Ishikawa (cell line): ENCODE measurements around the gene SMTNL2.
A peak's percentile ranks its signal among the peaks of the same experiment; 100 is the strongest.

Source experiments
- CEBPB ChIP-seq: IDR thresholded peaks from 2 replicates; pipeline ENCODE4 v1.6.1; 2012
- CREB1 ChIP-seq: IDR thresholded peaks from 2 replicates; pipeline ENCODE4 v1.6.1; 2012; ENCODE audit warnings: low read depth
- EGR1 ChIP-seq: IDR thresholded peaks from 2 replicates; pipeline ENCODE4 v1.6.1; 2012
- EP300 ChIP-seq: IDR thresholded peaks from 2 replicates; pipeline ENCODE4 v1.6.1; 2012; ENCODE audit warnings: borderline replicate concordance
- FOXM1 ChIP-seq: IDR thresholded peaks from 2 replicates; pipeline ENCODE4 v1.6.1; 2012; ENCODE audit warnings: low read depth, borderline replicate concordance
- NFIC ChIP-seq: IDR thresholded peaks from 2 replicates; pipeline ENCODE4 v1.6.1; 2012
- RAD21 ChIP-seq: IDR thresholded peaks from 2 replicates; pipeline ENCODE4 v1.6.1; 2012; ENCODE audit warnings: low read depth
- TAF1 ChIP-seq: IDR thresholded peaks from 2 replicates; pipeline ENCODE4 v1.6.1; 2012; ENCODE audit warnings: low read depth, mild to moderate bottlenecking
- TCF12 ChIP-seq: IDR thresholded peaks from 2 replicates; pipeline ENCODE4 v1.6.1; 2012; ENCODE audit warnings: low read depth
- TEAD4 ChIP-seq: IDR thresholded peaks from 2 replicates; pipeline ENCODE4 v1.6.1; 2012
- YY1 ChIP-seq: IDR thresholded peaks from 2 replicates; pipeline ENCODE4 v1.6.1; 2012; ENCODE audit warnings: low read depth
- ZBTB7A ChIP-seq: IDR thresholded peaks from 2 replicates; pipeline ENCODE4 v1.6.1; 2012; ENCODE audit warnings: low read depth
- TF ChIP-seq, protein P1 (sequence below): IDR thresholded peaks from 2 replicates; pipeline ENCODE4 v1.6.1; 2012
- TF ChIP-seq, protein P2 (sequence below): IDR thresholded peaks from 2 replicates; pipeline ENCODE4 v1.6.1; 2012
- TF ChIP-seq, protein P3 (sequence below): IDR thresholded peaks from 2 replicates; pipeline ENCODE4 v1.6.1; 2012; ENCODE audit warnings: low read depth, mild to moderate bottlenecking

SMTNL2 gene

DNA sequence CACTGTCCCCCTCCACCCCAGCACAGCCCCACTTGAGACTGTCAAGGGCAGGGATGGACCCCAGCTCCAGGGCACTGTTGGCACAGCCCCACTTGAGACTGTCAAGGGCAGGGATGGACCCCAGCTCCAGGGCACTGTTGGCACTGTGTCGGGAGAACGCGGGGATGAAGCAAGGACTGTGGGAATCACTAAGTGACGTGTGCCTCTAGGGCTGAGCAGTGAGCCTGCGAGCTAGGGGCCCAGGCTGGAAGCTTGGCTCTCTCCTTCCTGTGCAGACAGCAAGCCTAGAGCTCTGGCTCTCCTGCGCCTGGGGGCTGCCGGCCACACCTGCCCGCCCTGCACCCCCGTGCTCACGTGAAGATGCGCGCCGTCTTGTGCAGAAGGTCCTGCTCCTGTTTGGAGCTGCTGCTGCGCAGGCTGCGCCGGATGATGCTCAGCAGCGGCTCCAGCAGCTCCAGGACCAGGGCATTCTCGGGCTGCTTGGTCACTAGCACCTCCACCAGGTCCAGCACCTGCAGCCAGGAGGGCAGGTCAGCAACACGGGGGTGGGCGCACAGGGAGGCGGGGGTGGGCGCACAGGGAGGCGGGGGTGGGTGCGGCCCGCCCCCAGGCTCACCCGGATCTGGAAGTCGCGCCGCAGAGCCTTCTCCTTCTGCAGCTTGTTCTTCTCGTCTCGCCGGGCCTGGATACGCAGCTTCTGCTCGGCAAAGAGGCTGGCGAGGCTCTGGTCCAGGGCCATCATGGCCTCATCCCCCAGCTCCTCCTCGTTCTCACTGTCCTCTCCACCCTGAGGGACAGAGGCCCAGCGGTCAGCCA, 40.0 kb upstream of the SMTNL2 start:
- TF ChIP-seq, protein P1, sequence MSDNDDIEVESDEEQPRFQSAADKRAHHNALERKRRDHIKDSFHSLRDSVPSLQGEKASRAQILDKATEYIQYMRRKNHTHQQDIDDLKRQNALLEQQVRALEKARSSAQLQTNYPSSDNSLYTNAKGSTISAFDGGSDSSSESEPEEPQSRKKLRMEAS, result no peak
- TF ChIP-seq EP300, result no peak
- TF ChIP-seq, protein P2, sequence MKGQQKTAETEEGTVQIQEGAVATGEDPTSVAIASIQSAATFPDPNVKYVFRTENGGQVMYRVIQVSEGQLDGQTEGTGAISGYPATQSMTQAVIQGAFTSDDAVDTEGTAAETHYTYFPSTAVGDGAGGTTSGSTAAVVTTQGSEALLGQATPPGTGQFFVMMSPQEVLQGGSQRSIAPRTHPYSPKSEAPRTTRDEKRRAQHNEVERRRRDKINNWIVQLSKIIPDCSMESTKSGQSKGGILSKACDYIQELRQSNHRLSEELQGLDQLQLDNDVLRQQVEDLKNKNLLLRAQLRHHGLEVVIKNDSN, result no peak

DNA sequence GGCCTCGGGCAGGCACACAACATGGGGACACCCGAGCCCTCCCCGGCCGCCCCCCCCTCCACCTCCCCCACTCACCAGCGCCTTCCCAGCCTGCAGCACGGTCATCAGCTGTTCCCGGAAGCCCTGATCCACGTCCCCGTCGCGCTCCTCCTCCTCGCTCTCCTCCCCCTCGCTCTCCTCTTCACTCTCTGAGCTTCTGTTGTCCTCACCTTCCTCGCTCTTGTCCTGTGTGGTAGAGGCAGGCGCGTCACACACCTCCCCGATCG, 39.4 kb upstream of the SMTNL2 start:
- no peak for TF ChIP-seq EGR1
- TF ChIP-seq FOXM1, result no peak
- TF ChIP-seq ZBTB7A, result no peak
- TF ChIP-seq, protein P1, result no peak
- no peak for TF ChIP-seq TEAD4
- no peak for TF ChIP-seq NFIC
- TF ChIP-seq, protein P2, result no peak
- no peak for TF ChIP-seq RAD21
- TF ChIP-seq TCF12, result no peak
- TF ChIP-seq TAF1, result no peak
- no peak for TF ChIP-seq EP300
- no peak for TF ChIP-seq YY1
- no peak for TF ChIP-seq CEBPB
- no peak for TF ChIP-seq CREB1

DNA sequence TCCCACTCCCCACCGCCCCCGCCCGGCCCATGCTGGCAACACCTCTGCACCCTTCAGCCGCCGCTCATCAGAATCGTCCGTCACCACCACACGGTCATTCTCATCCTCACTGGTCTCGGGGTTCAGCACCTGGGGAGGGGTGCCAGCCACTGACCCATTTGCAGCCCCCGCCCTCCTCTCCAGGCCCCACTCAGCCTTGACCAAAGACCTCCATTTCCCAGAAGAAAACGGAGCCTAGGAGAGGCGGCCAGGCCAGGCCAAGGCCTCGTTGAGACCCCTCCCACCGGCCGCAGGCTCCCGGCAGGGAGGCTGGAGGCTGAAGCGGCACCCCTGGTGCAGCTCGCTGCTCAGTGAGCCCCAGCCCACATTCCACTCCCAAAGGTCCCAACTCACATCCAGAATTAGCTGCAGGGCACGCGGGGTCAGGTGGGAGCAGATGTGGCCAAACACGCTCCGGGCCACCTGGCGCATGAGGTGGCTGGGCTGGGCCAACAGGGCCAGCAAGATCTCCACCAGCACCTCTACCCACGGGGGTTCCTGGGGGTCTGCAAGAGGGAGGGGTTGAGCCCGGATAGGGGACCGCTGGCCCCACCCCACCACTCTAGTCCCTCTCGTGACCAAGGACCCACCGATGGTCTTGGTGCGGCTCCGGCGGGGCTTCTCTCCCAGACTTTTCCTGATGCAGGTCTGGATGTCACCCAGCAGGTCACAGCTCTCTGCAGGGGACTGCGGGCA, 38.9 kb upstream of the SMTNL2 start:
- no peak for TF ChIP-seq CREB1
- TF ChIP-seq NFIC, result no peak
- no peak for TF ChIP-seq RAD21
- TF ChIP-seq TAF1, result no peak
- no peak for TF ChIP-seq TEAD4
- no peak for TF ChIP-seq YY1
- TF ChIP-seq, protein P1, result no peak
- no peak for TF ChIP-seq TCF12
- no peak for TF ChIP-seq CEBPB
- no peak for TF ChIP-seq ZBTB7A
- no peak for TF ChIP-seq EGR1
- no peak for TF ChIP-seq EP300
- TF ChIP-seq, protein P2, result no peak
- TF ChIP-seq, protein P3, sequence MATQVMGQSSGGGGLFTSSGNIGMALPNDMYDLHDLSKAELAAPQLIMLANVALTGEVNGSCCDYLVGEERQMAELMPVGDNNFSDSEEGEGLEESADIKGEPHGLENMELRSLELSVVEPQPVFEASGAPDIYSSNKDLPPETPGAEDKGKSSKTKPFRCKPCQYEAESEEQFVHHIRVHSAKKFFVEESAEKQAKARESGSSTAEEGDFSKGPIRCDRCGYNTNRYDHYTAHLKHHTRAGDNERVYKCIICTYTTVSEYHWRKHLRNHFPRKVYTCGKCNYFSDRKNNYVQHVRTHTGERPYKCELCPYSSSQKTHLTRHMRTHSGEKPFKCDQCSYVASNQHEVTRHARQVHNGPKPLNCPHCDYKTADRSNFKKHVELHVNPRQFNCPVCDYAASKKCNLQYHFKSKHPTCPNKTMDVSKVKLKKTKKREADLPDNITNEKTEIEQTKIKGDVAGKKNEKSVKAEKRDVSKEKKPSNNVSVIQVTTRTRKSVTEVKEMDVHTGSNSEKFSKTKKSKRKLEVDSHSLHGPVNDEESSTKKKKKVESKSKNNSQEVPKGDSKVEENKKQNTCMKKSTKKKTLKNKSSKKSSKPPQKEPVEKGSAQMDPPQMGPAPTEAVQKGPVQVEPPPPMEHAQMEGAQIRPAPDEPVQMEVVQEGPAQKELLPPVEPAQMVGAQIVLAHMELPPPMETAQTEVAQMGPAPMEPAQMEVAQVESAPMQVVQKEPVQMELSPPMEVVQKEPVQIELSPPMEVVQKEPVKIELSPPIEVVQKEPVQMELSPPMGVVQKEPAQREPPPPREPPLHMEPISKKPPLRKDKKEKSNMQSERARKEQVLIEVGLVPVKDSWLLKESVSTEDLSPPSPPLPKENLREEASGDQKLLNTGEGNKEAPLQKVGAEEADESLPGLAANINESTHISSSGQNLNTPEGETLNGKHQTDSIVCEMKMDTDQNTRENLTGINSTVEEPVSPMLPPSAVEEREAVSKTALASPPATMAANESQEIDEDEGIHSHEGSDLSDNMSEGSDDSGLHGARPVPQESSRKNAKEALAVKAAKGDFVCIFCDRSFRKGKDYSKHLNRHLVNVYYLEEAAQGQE, result no peak
- TF ChIP-seq FOXM1, result no peak

DNA sequence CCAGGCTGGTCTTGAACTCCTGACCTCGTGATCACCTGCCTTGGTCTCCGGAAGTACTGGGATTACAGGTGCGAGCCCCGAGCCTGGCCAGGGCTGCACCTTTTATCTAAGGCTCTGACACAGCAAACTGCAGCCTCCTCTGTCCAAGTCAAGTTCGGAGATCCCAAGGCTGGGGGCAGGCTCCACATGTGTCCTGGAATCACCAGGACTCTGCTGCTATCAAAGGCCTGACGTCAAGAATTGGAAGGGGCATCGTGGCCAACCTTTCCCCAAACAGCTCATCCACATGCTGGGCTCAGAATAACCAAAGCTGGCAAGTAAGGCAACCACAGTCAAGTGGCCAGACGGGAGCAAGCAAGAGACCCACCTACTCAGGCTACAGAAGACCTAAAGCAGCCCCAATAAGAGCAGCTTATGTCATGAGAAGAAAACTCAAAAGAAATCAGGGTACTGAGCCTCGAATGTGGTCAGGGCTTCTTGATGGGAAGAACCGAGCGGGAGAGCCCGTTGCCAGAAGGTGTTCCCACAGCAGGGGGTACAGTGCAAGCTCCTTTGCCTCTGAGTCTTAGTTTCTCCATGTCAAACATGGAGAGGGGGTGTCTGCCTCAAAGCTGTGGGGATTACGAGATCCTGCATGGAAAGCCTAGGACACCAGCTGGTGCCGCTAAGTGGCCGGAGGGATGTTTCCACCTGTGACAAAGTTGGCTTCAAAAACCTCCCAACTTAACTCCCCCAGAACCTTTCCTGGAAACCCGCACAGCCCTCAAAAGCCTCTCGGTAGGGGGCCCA, 37.0 kb upstream of the SMTNL2 start:
- no peak for TF ChIP-seq YY1

DNA sequence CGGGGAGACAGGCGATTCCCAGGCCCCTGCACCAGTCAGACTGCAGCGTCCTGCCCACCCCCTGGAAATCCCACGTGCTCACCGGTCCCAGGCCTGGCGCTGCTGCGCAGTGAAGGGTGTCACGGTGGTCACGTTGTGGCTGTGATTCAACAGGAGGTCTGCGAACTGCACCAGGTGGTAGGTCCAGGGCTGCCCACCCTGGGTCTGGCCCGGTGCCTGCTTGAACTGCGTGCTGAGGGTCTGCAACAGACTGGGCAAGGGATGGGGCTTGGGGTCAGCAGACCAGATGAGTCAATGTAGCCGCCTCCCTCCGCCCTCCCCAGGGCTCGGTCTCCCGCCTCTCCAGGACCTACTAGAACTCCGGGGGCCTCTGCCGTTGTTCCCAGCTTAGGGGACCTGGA, 36.3 kb upstream of the SMTNL2 start:
- TF ChIP-seq CREB1, result no peak

DNA sequence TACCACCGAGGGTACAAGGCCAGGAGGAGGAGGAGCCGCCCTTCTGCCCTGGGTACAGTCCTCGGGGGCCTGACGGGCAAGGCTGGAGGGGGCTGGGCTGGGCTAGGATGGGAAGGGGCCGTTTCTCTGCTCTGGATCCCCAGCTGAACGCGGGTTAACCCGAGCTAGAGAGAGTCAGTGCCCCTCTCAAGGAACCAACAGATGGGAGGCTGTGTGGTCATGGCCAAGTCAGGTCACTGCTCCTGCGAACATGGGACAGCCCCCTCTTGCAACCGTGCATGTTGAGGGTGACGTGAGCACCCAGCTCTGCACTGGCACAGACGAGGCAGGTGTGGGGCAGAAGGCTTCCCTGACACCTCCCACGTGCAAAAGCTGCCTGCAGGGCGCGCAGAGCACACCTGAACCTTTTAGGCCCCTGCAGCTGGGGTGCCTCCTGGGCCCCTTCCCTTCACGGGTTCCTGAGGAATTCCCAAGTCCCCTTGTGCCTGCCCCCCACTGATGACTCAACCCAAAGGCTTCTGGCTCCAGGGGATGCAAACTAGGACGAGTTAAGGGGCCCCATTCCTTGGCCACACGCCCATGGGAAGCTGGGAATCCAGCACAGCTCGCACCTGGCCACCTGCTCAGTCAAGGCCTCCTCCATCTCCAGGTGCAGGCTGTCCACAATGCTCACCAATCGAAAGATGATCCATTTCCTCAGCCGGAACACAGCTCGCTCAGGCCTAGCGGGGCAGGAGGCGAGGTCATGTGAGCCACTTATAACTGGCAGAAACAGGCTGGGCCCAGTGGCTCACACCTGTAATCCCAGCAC, 35.4 kb upstream of the SMTNL2 start:
- TF ChIP-seq TCF12 (peak; percentile 64; the same call in 1 of the 2 replicates), EGR1 (no peak), EP300 (peak; percentile 25; the same call in 1 of the 2 replicates), RAD21 (no peak), NFIC (peak; percentile 50; the same call in 1 of the 2 replicates)
- TF ChIP-seq, protein P2, result peak; percentile 55
